Measurements from ENCODE around the gene HLA-DQB1.

Gene HLA-DQB1

DNA sequence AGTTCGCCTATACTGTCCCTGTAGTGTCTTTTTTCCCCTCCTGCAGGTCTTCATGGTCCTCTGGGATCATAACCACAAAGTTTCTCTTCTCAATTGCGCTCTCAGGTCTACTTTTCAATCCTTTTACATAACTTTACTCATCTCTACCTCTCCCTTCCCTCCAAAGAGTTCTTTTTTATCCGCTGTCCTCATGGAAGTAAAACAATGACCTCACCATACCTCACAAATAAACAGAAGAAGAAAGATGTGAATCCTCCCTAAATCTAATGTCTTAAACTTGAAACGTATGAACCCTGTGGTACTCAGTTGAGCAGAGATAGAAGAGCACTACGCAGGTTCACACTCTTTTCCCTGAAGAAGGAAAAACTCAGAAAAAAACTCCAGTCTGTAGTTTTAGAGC, 41.3 kb downstream of the HLA-DQB1 start:
- DNase-seq (ENCODE audit: low spot score): no peak

DNA sequence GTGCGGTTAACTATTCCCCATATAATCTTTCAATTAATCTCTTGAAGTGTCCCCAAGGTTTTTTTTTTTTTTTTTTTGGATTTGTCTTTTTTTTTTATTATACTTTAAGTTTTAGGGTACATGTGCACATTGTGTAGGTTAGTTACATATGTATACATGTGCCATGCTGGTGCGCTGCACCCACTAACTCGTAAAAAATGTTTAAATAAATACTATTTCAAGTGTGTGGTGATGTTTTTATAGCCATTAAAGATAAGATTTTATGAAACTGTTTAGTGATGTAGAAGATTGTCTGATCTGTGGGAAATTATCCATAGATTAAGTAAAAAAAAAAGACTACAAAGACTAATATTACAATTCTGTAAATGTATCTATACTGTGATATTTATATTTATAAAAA, 41.9 kb downstream of the HLA-DQB1 start:
- no peak for DNase-seq (ENCODE audit: low spot score)

DNA sequence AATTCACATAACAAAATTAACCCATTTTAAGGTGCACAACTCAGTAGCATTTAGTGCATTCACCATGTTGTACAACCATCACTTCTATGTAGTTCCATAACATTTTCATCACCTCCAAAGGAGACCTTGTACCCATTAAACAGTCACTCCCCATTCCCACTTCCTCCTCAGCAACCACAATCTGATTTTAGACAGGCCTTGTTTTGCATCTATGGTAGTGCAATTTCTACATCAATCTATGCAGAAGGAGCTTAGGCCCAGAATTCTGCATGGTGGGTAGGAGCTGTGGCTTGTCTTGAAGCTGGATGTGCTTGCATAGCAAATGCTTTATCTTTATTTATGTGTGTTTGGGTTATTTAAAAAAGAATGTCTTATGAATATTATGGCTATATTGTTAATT, 42.8 kb downstream of the HLA-DQB1 start:
- no peak for DNase-seq (ENCODE audit: low spot score)

DNA sequence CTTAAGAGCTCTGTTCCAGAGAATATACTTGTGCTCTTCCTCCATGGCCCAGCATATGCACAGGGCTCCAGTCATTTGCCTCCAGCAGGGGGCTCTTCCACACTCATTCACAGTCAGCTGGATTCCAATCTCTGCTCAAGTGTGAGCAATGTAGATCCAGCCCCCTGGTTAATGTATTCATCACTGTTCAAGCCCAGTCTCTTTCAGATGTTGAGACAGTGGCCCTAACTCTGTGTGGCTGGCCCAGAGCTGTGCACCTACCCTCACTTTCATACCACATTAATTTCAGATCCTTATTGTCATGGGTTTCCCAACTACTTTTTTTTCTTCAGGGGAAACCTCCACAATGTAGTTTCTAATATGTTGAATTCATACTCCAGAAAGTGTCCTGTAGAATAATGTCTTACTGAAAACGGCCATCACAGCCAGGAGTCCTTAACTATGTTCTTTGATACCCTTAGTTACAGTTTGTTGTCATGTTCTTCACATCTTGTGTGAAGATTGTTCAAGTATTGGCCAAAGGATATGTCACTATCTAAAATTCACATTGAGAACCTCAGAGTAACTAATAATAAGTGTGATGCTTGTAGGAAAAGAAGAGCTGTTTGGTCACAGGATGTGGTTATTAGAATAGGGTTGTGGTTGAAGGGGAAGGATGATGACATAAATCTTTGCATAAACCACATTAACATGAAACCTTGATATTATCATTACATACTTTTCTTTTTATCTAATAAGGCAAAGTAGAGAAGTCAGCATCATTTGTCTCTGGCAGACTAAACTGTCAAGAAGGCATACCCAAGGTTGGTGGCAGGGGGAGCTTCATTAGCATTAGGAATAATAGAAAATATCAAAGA, 43.7 kb downstream of the HLA-DQB1 start:
- peak; percentile 53 for DNase-seq (ENCODE audit: low spot score)

DNA sequence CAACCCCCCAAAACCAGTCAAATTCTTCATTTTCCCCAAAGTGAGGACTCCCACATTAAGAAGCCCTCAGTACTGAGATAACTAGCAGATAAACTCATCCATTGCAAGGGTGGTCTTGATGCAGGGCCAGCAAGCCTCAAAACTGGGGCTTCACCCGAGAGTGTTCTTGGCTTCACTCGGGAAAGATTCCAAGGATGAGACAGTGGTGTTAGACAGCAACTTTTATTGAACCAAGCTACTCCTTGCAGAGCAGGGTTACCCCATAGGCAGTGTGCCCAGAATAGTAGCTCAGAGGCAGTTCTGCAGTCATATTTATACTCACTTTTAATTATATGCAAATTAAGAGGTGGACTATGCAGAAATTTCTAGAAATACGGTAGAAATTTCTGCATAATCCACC, 45.1 kb downstream of the HLA-DQB1 start:
- no peak for DNase-seq (ENCODE audit: low spot score)

DNA sequence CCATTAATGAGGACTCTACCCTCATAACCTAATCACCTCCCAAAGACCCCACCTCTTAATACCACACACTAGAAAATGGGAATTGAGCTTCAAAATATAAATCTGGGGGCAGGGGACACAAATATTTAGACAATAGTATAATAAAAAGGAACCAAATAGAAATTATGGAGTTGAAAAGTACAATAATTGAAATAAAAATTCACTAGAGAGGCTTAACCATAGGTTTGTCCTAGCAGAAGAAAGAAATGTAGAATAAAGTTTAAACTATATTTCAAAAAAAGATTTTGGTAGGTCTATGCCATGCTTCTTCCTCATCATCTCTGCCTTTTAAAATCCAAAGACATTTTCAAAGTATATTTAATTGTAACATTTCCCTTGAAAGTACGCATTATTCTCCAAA, 48.7 kb downstream of the HLA-DQB1 start:
- DNase-seq (ENCODE audit: low spot score): no peak

DNA sequence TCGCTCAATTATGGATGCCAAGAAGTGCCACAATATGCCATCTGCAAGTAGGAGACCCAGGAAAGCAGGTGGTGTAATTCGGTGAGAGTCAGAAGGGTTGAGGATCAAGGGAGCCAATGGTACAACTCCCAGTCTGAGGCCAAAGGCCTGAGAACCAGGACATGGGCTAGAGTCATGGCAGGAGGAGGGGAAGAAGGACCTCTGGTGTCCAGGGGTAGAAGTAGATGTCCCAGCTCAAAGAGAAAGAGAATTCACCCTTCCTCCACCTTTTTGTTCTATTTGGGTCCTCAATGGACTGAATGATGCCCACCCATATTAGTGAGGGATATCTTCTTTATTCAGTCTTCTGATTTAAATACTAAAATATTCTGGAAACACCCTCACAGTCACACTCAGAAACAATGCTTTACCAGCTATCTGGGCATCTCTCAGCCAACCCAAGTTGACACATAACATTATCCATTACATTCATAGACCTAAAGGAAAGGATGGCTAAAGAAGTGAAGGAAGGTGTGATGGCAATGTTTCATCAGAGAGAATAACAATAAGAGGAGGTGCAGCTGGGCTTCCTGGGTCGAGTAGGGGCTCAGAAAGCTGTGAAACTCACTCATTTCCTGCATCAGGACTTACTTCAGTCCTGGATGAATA, 50.4 kb downstream of the HLA-DQB1 start:
- DNase-seq (ENCODE audit: low spot score): no peak

DNA sequence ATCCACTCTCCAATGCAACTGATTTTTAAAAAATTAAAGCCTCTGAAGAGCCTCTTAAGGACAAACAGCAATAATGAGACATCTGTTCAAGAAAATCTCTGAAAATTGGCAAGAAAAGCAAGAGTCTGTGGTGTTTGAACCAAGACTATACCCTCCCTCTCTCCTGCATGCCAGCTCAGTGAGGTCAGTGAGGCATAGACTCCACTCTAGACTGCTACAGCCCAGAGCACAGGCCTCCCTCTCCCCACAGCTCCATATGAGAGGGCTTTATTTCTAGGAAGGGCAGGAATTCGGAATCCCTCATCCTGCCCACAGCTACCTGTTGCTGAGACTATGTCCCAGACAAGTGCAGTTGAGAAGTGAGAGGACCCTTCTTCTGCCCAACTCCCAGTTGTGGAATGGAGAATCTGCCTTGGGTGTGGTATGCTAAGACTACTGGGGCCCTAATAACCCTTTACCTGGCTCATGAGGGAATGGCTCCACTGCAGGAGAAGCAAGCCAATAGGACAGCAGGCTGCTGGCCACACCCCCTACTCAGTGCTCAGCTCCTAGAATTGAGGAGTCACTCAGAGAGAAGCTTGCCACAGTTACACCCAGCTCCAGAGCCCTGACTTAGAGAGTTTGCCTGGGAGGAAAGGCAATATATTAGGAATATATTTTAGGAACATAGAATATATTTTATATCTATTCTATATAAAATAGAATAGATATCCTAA, 51.9 kb downstream of the HLA-DQB1 start:
- DNase-seq (ENCODE audit: low spot score): no peak

DNA sequence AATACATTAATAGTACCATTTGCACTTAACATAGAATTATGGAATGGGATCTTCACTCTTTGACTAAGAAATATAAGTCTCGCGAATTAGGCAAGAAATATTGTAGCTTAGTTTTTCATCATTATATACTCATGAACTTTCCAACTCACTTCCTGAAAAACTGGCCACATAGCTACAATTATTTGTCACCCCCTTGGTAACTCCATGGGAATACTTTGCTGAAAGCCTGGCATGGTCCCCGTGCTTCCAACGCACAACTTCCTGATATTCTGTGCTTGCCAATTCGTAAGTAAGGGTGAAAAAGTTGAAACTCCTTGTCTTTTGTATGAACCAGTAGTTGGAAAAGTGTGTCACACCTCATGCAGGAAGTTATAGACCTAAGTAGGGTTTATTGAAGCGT, 53.0 kb downstream of the HLA-DQB1 start:
- DNase-seq (ENCODE audit: low spot score): no peak

DNA sequence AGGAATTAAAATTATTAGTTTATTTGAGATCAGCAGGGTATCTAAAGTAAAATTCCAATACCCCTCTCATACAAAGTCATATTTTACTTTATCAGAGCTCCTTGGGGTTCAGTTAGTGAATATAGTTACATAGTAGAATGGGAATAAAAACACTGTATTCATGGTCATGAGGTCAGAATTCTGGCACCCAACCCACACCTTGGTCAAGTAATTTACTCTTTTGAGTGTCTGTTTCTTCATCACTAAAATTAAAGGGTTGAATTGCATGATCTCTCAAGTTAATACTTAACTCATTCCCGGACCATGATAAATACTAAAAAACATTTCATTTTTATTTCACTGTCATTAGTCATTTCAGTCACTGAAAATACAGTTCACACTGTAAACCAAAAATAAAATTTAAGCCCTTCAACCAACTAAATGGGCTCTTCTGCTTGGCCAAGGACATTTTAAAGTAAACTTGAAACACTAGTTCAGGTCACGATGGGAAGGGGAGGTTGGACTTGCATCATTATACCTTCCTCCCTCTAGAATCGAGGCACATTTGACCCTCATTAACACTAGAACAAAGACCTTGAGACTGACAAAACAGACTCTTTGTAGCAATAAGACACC, 55.7 kb downstream of the HLA-DQB1 start:
- DNase-seq (ENCODE audit: low spot score): no peak

DNA sequence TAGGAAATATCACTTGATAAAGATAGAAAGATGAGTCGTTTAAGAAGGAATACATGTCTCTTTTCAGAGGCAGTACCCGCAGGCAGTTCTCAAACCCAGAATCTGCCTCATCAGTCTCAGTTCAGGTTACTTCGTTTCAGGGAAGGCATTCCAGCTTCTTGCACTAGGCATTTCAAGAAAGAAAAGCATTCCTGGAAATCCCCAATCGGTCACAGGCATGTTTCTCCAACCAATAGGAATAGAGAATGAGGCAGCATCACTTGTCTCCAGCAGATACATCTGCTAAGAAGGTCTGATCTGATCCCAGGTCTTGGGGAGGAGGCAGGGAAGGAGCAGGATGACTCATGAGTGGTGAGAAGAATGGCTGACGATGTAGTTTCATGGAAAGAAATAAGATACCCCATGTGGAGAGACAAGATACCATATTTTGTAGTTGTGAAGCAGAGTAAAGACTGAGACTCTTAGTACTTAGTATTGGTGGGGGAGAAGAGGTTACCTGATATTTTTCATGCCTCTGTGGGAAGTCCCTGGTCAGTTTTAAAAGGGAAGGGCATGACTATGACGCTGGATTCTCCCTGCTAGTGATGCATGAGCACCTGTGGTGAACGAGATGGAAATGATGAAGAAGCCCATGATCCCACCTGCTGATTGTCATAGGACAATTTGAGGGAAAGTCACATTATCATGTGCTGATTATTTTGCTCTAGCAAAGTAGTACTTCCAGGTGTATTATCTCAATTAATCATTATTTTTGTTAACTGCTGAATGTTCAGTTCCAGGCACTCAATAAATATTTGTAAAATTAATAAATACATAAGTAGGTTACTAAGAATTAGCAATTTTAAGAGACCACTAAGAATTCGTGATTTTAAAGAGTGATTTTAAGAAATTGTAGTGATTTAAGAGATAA, 56.5 kb downstream of the HLA-DQB1 start:
- peak; percentile 31 for DNase-seq (ENCODE audit: low spot score)
